RWPE1 (cell line): ENCODE results near the gene NIPBL.

Source experiments
- CTCF ChIA-PET: fragments of 350-600 bp; sonication (Branson Sonifier 250); formaldehyde crosslinking; extraction: SDS; loops from one replicate; lab custom pipeline; 2021; lab: Yijun Ruan, JAX
- POLR2A ChIA-PET: fragments of 400-600 bp; formaldehyde crosslinking; extraction: SDS; loops from one replicate; lab custom pipeline; 2020; ENCODE audit warnings: antibody characterized with exemption; ENCODE audit not compliant: low non-redundant PET; lab: Yijun Ruan, JAX
- DNase-seq: peaks from one replicate; pipeline ENCODE4 v3.0.0; 2012; ENCODE audit warnings: low spot score
- H3K27ac ChIP-seq: fragments of 450-650 bp; 2 replicates; pipeline ENCODE4 v1.5.1; 2017
- CTCF ChIP-seq: fragments of 450-650 bp; conservative IDR thresholded peaks from 2 replicates; pipeline ENCODE4 v1.5.1; 2017; ENCODE audit warnings: low read depth, mild to moderate bottlenecking

Gene NIPBL

GRCh38 chr5:37111426-37112382, 235.1 kb downstream of the NIPBL start:
- no peak for DNase-seq
- CTCF ChIA-PET, result no interaction called here
- no peak overlapping the region for H3K27ac ChIP-seq
- POLR2A ChIA-PET, result no interaction called here
- TF ChIP-seq CTCF, result no peak

DNA sequence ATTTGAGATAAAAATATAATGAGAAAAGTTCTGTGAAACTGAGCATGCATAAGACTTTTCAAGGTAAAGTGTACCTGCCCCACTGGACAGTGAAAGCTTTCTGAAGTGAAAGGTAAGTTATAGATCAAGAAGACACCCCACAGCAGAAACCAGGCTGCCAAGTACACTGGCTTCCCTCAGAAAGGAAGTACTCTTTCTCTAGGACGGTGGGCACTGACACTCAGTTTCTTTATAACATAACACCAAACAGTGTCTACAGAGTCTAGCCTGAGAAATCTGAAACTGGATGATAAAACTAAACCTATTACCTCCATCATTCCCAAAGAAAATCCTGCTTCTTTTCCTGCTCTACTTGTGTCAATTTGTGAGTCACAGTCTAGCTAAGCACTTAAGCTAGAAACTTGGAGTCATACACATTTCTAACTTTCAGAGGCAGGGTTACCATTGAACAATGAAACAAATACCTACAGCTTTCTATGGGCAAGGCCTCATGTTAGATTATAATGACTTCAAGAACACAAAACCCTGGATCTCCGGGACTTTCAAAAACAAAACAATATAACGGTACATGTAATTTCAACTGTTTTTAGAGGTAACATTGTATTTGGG, 235.9 kb downstream of the NIPBL start:
- no peak for DNase-seq

More for the DNA sequence above, 235.9 kb downstream of the NIPBL start:
- H3K27ac ChIP-seq, result no peak overlapping the region
- ChIA-PET POLR2A (no interaction called here), CTCF (no interaction called here)
- TF ChIP-seq CTCF, result no peak
